A549 (cell line): ENCODE results near the gene CDYL.

Experiments used
- EP300 ChIP-seq, 2 experiments: fragments of >200 bp; sonication (Bioruptor Twin); formaldehyde crosslinking; IDR thresholded peaks; 2 replicates in 1 of 2; 3 replicates in 1 of 2; pipeline ENCODE4 v1.6.1; 2016 to 2017
- ESRRA ChIP-seq: fragments of 150-350 bp; IDR thresholded peaks from 2 replicates; pipeline ENCODE4 v1.6.1; 2014; ENCODE audit warnings: mild to moderate bottlenecking, low read length, borderline replicate concordance
- GATA3 ChIP-seq: IDR thresholded peaks from 2 replicates; pipeline ENCODE4 v1.6.1; 2012; ENCODE audit warnings: borderline replicate concordance
- HDAC2 ChIP-seq: fragments of 200-600 bp; sonication (generic); IDR thresholded peaks from 2 replicates; pipeline ENCODE4 v1.6.1; 2016
- MAFK ChIP-seq: fragments of 450-650 bp; IDR thresholded peaks from 2 replicates; pipeline ENCODE4 v1.6.1; 2014; ENCODE audit not compliant: partially characterized antibody
- RCOR1 ChIP-seq: fragments of 150-350 bp; IDR thresholded peaks from 2 replicates; pipeline ENCODE4 v1.6.1; 2014; ENCODE audit warnings: antibody characterized with exemption, low read length, low read depth
- SREBF2 ChIP-seq: fragments of 450-650 bp; IDR thresholded peaks from 2 replicates; pipeline ENCODE4 v1.6.1; 2014; ENCODE audit warnings: mild to moderate bottlenecking, moderate library complexity
- TF ChIP-seq, protein P1 (sequence below): IDR thresholded peaks from 2 replicates; pipeline ENCODE4 v1.6.1; 2012; ENCODE audit warnings: low read depth, borderline replicate concordance
- TF ChIP-seq, protein P2 (sequence below): fragments of >200 bp; sonication (Bioruptor Twin); formaldehyde crosslinking; IDR thresholded peaks from 3 replicates; pipeline ENCODE4 v1.5.1; 2016

DNA sequence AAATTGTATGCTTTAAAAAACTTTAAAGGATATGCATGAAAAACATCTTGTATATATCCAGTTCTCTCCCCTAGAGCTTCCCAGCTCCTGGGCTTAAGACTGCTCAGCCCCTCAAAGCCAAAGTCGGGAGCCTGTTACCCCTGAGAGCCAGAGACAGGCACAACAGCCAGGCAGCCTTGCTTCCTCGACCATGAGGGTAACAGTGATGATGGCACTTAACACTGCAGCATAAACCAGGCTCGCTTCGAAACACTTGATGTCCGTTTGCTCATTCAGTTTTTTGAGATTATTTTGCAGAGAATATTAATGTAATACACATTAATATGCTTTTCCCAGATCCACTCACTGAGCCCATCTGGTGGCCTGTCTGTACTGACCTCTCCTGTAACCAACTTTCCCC is 180.4 kb downstream of the CDYL start:
- TF ChIP-seq RCOR1 (no peak), ESRRA (no peak), SREBF2 (no peak), MAFK (no peak), GATA3 (no peak), HDAC2 (no peak), EP300 (IDR thresholded peaks at IDR 0.05) (no peak)
- TF ChIP-seq, protein P1, sequence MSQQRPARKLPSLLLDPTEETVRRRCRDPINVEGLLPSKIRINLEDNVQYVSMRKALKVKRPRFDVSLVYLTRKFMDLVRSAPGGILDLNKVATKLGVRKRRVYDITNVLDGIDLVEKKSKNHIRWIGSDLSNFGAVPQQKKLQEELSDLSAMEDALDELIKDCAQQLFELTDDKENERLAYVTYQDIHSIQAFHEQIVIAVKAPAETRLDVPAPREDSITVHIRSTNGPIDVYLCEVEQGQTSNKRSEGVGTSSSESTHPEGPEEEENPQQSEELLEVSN, result no peak
- TF ChIP-seq, protein P2, sequence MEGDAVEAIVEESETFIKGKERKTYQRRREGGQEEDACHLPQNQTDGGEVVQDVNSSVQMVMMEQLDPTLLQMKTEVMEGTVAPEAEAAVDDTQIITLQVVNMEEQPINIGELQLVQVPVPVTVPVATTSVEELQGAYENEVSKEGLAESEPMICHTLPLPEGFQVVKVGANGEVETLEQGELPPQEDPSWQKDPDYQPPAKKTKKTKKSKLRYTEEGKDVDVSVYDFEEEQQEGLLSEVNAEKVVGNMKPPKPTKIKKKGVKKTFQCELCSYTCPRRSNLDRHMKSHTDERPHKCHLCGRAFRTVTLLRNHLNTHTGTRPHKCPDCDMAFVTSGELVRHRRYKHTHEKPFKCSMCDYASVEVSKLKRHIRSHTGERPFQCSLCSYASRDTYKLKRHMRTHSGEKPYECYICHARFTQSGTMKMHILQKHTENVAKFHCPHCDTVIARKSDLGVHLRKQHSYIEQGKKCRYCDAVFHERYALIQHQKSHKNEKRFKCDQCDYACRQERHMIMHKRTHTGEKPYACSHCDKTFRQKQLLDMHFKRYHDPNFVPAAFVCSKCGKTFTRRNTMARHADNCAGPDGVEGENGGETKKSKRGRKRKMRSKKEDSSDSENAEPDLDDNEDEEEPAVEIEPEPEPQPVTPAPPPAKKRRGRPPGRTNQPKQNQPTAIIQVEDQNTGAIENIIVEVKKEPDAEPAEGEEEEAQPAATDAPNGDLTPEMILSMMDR, result no peak
